Mammary microvascular endothelial cell (primary cell): ENCODE measurements around the gene KLHL3. TPM values are rescaled to one million over a fixed set of nuclear protein-coding genes. Genes with fewer than 3 reads are reported as not detected.

Source experiments
- total RNA-seq: library from RNA; depleted of rRNA; stranded (reverse); fragments of >200 nt; gene quantifications from 2 replicates; pipeline ENCODE4 v1.2.3, GENCODE V29; 2015

KLHL3 gene
- 0.79 and 1.2 TPM in 2 replicates for total RNA-seq

GRCh38 chr5:137735555-137736284, at the start of gene KLHL3:
Gene KLHL3 (minus strand): TSS chr5:137736089. CDS start chr5:137735646, 443 bp downstream.

GRCh38 chr5:137754188-137754960, 18.5 kb upstream of the KLHL3 start, which contains the start of gene HNRNPA0:
Gene HNRNPA0 (minus strand): TSS chr5:137754363. CDS start chr5:137754066, 297 bp downstream.

Other genes with a start within 250 kb of the KLHL3 start
- gene SPOCK1, start 236.8 kb downstream of the KLHL3 start, total RNA-seq: 2.2 and 2.7 TPM in 2 replicates
- gene HNRNPA0, start 18.3 kb upstream of the KLHL3 start, total RNA-seq: 6.6 and 7.5 TPM in 2 replicates
- not detected in 2 replicates for gene MYOT, start 131.8 kb upstream of the KLHL3 start, total RNA-seq
- not detected in 2 replicates for gene PKD2L2, start 153.4 kb upstream of the KLHL3 start, total RNA-seq